Central memory CD4-positive, alpha-beta T cell (primary cell): ENCODE data around the gene CADPS2.
"Not testable (repeated sequence)": the region's sequence is repeated elsewhere in the genome, so short reads cannot be mapped to it uniquely, and the experiment has no call there.

Experiments used
- DNase-seq: peaks from one replicate; pipeline ENCODE4 v3.0.0; 2022

The CADPS2 gene

DNA sequence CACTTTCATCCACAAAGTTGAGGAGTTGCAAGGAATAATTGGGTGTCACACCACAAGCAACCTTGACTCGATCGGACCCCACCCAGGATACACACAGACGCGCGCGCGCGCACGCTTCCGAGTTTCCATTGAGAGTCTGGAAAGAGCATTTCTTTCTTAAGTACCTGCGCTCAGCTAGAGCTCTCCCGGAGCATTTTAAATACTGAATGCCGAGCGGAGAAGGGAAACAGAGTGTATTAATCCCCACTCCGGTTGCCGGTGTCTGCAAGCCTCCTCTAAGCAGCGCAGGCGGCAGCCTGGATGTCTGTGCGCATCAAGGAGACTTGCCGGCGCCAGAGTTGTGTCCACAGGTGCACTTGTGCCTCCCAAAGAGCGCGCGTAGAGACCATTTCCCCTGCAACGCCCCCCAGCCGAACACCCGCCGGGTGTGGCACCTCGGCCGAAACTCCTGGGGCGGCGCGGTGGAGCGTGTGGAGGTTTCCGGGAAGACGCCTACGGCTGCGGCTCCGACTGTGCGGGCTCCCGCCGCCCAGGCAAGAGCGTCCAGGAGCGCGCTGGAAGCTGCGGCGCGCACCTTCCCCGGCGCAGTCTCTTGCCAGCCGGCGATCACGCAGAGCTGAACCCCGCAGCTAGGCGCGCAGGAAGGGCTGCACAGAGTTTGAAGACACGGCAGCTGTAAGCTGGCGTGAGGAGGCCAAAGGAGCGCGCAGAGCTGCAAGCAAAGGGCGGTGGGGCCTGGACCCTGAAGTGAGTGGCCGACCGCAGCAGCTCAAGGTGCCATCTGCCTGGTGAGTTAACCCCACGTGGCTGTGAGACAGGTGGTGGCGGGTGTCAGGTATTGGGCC lies 580.6 kb downstream of the CADPS2 start:
- DNase-seq, result no peak

- no peak for DNase-seq
Observed at GRCh38 chr7:122304996-122305421, 581.3 kb downstream of the CADPS2 start.

GRCh38 chr7:122304319-122304975 lies 581.8 kb downstream of the CADPS2 start, which contains the start of gene FEZF1:
TSS of gene FEZF1 (minus strand) at chr7:122304750. CDS start at chr7:122304437, 313 bp downstream.
- DNase-seq, result no peak

DNA sequence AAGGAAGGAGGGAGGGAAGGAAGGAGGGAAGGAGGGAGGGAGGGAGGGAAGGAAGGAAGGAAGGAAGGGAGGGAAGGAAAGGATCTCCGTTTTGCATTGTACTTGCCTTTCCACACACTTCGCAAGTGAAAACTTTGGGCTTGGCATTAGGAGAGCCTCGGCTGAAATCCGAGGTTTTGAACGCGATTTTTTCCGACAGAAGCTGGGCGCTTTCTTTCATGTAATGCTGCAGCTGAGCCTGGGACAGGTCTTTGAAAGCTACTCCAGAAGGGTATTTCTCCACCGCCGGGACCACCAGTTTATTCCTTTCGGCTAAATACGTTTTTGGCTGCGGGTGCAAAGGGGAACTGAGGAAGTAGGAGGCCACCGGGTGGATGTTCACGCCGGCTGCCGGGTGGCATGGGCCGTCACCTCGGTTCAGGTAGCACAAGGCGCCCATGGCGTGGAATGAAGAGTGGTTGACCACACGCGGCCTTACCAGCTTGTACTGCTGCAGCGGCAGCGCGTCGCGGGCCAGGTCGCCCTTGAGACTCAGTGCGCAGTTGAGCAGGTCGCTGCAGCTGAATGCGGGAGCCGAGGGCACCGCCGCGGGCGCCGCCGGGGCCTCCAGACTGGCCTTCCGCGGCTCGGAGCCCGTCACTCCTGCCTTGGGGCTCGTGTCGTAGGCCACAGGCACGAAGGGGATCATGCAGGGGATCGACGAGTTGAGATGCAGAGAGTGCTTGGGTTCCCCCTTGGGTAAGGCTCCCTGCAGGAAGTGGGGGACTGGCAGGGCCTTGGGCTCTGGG lies 582.5 kb downstream of the CADPS2 start:
- no peak for DNase-seq

DNA sequence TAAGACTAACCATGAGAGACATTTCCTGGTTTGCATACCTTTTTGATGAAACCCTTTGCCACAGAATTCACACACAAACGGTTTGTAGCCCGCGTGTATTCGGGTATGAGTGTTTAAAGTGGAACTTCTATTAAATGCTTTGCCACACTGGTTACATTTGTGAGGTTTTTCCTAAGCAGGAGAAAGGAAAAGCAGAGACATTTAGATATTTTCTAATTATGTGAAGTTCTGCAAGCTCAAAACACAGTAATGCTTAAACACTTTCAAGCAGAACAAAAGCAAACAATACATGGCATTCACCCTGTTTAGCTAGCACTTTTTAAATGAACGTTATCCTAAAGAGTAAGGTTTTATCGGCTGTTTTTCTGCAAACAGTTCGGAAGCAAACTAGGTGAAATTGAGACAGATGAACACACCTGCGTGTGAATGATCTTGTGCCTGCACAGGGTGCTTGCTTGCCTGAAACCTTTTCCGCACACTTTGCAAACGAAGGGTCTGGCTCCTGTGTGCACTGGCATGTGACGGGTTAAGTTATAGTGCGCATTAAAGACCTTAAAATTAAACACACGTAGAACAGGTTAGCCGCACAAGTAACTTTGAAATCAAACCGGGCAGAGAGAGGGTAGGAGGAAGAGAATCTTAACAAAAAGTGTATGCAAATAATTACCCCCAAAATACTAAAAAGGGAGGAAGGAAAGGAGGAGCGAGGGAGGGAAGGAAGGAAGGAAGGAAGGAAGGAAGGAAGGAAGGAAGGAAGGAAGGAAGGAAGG lies 583.3 kb downstream of the CADPS2 start:
- DNase-seq, result no peak

- no peak for DNase-seq
Observed at GRCh38 chr7:122301858-122302760, 584.2 kb downstream of the CADPS2 start.

DNA sequence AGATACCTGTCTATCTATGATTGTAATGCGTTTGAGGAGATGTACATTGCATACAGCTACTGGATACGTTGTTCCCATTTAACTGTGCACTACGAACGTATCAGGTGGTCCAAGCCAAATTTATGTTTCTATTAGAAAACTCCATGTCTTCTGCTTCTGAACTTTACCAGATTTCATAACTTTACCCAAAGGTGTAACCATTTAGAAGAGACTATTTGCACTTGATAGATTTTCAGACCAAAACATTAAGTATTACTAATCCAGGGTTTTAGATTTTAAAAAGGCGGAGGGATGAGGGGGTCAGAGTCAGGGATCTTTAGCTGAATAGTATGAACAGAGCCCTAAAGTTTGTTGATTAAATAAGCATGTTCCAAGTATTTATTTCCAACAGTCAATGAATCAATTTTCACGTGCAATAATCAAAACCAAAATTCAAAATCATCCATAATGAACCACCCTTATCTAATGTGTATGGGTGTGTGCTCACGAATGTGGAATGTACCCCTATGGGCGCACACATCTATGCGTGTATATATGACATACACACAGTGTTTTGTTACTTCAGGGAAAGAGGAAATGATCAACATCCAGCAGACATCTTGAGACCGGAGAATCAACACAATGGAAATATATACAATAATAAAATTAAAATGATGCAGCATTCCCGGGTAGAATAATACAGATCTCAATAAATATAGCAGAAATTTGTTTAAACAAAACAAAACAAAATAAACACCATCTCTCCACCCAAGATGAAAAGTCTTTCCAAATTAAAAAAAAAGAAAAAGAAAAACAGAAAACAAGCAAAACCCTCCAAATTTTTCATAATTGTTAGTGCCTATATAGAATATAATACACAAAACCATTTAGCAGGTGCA lies 585.1 kb downstream of the CADPS2 start:
- no peak for DNase-seq

GRCh38 chr7:122300211-122300932 lies 585.9 kb downstream of the CADPS2 start:
- no peak for DNase-seq

GRCh38 chr7:122299624-122300210 lies 586.5 kb downstream of the CADPS2 start:
- DNase-seq, result no peak

DNA sequence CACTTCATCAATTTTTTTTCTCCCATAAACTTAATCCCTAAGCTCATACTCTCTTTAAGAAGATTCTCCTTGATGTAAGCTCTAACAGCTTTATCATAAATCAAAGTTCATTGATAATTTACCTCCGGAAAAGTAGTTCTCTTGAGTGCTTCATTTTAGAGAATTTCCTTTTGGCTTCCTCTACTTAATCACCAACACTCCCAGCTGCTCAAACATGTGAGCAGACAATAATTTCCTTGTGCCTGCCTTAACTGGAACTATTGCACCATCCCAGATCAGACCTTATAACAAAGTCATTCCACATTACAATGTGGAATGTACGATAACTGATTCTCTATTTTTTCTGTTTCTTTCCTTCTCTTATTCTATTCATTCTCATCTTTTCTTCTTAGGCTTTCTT lies 587.6 kb downstream of the CADPS2 start:
- no peak for DNase-seq

- DNase-seq, result no peak
Observed at GRCh38 chr7:122298131-122298530, 588.1 kb downstream of the CADPS2 start.

DNA sequence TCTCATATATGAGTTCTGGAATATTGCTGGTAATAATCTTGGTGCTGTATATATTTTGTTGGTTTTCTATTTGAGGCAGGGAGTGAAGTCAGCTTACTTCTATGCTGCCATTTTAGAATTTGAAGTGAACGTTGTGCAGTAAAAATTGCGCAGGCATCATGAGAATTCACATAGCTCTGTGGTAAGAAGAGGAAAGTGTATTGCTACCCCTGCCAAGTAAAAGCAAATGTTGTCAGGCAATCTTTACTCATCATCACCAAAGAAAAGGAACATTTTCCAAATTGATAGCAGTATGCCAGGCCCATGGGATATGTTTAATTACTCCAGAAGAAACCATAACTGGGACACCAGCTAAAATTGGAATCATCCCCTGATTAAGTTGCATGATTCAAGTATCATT lies 595.1 kb downstream of the CADPS2 start:
- no peak for DNase-seq

- DNase-seq, result no peak
Observed at GRCh38 chr7:122290476-122290875, 595.8 kb downstream of the CADPS2 start.

- no peak for DNase-seq
Observed at GRCh38 chr7:122289426-122289825, 596.8 kb downstream of the CADPS2 start.

DNA sequence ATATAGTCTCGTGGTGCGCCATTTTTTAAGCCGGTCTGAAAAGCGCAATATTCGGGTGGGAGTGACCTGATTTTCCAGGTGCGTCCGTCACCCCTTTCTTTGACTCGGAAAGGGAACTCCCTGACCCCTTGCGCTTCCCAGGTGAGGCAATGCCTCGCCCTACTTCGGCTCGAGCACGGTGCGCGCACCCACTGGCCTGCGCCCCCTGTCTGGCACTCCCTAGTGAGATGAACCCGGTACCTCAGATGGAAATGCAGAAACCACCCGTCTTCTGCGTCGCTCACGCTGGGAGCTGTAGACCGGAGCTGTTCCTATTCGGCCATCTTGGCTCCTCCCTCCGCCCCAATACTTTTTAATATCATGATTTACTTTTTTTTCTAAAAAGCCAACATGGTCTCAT lies 601.7 kb downstream of the CADPS2 start:
- DNase-seq, result not testable (repeated sequence)

DNA sequence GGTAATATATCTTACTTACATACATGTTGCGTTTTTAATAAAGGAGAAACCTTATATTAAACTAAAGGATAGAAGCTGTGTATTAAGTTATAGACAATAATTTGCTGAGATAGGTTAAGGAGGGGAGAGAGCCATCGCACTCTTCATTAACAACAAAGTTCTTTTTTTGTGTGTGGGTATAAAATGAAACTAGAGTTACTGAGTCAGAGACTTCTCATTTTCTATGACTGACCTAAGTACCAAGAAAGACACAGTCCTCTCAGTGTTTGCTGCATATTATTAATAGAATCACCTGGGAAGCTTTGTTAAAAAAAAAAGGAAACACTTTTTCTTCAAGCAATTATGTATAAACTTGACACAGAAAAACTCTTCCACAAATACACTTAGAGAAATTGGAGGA lies 613.1 kb downstream of the CADPS2 start:
- no peak for DNase-seq

DNA sequence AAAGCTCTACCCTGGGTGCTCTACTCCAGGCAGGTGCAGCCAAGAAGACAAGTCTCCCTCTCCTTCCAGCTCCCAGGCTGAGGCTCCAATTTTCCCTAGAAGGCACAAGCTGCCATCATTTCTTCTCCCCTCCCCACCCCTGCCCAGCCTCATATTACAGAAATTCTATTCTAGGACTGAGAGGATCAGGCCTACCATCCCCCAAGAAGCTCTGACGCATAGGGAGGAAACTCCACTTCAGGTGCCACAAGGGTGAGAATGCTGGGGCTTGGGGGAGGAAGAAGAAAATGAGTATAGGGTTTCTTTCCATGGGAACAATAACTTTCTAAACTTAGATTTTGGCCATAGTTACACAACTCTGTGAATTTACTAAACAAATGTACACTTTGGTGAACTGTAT lies 617.0 kb downstream of the CADPS2 start:
- DNase-seq, result no peak
